ENCODE measurements around the gene CPHXL.

Gene CPHXL

DNA sequence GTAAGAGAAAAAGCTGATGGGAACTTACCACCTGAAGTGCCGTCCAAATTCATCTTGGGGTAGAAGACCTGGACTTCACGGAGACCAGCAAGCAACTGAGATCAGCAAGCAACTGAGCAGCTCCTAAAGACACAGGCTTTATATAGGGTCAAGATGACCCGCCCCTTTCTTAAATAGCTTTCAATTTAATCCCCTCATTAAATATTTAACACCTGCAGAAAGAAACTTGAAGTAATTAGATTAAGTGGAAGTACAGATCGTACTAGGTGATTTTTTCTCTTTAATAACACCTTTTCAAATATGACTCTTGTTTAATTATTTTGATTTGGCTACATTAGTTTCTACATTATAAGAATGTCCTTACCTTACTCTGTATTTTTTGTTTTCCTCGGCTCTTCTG is at the start of gene CPHXL:
TSS of gene CPHXL (minus strand) at position 101 of the 400 bp plus-strand sequence. CDS start at position 53, 48 bp downstream.
- DNase-seq, result no peak

- no peak for DNase-seq
Measured at GRCh38 chr16:75774197-75774596, 47.9 kb upstream of the CPHXL start.

- DNase-seq, result no peak
Measured at GRCh38 chr16:75770051-75770450, 43.8 kb upstream of the CPHXL start.

DNA sequence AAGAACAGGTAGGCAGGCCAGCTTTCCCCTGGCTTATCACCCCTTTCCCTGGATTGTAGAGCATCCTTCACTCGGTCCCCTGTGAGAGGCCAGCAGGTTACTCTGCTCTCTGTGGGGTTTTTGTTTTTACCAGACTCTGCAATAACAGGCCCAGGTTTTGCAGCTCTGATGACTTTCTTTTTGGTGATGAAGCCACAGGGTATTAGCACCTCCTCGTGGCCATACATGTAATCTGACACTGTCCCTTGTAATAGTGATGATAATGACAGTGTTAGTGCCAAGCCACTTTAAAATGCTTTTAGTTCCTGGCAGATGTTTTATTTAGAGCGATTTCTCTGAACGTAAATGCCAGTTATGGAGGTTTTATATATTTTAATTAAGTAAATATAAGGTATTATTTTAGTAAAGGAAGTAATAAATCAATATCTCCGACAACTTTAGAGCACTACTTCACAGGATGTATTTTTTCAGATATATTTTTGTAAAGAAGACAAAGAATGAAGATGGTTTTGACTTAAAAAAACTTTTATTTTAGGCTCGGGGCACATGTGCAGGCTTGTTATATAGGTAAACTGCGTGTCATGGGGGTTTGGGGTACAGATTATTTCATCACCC is 38.0 kb upstream of the CPHXL start:
- DNase-seq, result peak; percentile 75

DNA sequence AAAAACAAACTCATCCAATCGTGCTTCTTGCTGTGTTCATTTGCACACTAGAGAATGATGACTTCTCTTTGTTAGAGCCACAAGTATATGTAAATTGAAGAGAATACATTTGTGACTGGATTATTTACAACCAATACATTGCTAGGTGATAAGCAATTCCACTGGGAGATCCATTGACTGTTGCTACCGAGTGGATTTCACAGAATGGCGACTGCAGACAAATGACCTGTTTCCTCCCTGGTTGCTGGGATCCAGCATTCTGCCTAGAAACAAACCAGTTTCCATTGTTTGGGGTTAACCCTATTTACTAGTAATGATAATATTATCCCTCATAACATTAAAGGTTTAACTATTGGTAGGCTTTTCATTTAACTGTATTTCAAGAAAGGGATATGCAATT is 36.9 kb upstream of the CPHXL start:
- no peak for DNase-seq

- DNase-seq, result no peak
Measured at GRCh38 chr16:75762746-75763145, 36.5 kb upstream of the CPHXL start.

GRCh38 chr16:75761108-75761507 is 34.8 kb upstream of the CPHXL start:
- no peak for DNase-seq

DNA sequence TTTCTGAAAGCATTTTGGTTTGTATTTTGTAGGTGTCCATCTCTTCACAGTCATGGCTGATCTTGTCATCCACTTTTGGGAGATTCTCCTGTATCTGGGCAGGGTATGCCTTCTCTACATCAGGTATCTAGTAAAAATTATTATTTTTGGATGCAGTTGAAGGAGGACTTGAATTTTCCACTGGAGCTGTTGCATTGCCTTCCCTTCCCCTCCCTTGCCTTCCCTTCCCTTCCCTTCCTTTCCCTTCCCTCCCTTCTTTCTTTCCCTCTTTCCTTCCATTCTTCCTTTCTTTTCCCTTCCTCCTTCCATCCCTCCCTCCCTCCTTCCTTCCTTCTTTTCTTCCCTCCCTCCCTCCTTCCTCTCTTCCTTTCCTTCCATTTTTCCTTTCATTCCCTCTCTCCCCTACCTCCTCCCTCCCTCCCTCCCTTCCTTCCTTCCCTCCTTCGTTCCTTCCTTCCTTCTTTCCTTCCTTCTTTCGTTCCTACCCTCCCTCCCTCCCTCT is 33.8 kb upstream of the CPHXL start:
- no peak for DNase-seq

DNA sequence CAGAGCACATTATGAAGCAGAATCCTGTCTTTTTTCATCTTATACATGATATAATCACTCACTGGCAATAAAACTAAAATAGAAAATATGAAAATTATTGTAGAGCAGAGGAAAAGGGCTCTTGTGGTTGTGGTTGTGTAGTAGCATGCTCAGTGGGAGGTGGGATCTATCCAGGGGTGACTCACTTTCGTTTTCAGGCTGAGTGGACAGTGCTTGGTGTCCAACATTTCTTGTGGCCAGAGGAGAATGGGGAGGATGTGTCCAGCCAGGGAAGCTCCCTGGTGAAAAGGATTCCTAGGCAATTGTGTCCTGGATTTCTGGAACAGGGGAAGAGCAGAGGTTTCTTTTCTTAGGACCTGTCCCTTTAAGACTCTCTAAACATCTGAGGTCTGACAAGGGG is 31.9 kb upstream of the CPHXL start:
- peak; percentile 9 for DNase-seq

DNA sequence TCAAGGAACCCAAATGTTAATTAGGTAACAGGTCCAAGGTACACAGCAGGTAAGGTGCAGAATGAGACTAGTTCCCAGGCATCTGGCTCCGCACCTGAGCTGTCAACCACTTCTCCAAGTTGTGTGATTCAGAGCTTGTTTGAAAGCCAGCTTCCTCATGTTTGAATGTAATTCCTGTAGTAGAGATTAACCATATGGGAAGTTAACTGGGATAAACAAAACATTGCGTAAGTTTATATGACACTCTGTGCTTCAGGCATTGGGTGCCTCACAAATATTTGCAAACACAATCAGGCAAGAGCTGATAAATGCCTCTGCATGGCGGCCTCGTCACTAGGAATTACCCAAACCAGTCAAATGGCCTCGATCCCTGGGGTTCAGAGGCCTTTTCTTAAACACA is 27.9 kb upstream of the CPHXL start:
- no peak for DNase-seq

DNA sequence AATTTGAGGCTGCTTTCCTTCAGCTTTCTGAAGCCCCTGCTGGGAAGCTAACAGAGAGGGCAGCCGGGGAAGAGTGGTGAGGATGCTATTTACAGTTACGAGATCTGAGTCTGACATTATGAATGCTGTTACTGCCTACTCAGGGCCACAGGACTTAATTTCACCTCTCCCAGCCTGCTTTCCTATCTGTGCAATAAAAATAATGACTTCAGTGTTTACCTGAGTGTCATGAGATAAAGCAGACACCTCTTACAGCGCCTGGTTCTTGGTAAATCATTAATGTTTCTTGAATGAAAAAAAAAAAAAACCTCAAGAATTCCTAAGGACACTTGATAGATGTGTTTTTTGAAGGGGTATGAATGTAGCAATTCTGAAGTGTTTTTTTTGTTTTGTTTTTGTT is 24.2 kb upstream of the CPHXL start:
- no peak for DNase-seq

- DNase-seq, result no peak
Measured at GRCh38 chr16:75746359-75746758, 20.1 kb upstream of the CPHXL start.

- DNase-seq, result no peak
Measured at GRCh38 chr16:75745823-75746222, 19.5 kb upstream of the CPHXL start.

DNA sequence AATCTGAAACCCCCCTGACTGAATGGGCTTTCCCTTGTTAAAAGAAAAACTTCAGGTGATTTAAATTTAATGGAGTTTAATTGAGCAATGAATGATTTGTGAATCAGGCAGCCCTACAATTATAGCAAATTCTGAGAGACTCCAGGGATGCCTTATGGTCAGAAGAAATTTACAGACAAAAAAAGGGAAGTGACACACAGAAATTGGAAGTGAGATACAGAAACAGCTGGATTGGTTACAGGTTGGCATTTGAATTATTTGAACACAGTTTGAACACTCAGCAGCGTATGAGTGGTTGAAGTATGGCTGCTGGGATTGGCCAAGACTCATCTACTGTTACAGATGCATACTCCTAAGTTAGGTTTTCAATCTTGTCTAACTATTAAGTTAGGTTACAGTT is 19.0 kb upstream of the CPHXL start:
- DNase-seq, result no peak

GRCh38 chr16:75742424-75743047 is 16.2 kb upstream of the CPHXL start:
- DNase-seq, result no peak

GRCh38 chr16:75733305-75734211 is 7.3 kb upstream of the CPHXL start:
- no peak for DNase-seq

DNA sequence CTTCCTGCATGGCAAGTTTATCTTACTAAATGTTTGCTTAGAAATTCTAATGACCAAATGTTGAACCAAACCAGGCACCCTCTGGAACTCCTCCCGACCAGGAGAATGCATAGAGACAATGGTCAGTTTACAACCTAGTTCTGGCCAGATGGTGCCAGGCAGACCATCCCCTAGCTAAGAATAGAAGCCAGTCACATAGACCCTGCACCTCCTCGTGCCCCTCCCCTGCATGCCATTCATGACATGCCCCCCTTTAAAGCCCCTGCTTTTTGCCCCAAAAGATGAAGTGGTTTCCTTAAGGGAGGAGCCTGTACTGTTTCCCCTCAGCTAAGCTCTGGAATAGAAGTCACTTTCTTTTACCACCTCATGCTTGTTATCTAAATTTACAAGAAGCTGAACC is 6.6 kb upstream of the CPHXL start:
- DNase-seq, result no peak

DNA sequence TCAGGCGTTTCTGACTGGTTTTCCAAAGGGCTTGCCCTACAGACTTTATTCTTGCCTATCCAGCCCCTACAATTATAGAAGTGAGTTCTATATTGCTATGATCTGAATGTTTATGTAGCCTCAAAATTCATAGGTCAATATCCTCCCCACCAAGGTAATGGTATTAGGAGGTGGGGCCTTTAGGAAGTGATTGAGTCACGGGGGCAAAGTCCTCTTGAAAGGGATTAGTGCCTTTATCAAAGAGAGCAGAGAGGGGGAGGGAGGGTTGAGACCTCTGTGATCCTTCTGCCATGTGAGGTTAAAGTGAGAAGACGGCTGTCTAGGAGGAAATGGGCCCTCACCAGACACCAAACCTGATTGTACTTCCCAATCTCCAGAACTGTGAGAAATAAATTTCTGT is 931 bp upstream of the CPHXL start:
- DNase-seq, result no peak

- DNase-seq, result no peak
Measured at GRCh38 chr16:75718452-75718851, 7.8 kb downstream of the CPHXL start.

GRCh38 chr16:75714661-75715060 is 11.6 kb downstream of the CPHXL start:
- no peak for DNase-seq

- DNase-seq, result no peak
Measured at GRCh38 chr16:75710344-75710743, 15.9 kb downstream of the CPHXL start.

- no peak for DNase-seq
Measured at GRCh38 chr16:75703306-75703705, 23.0 kb downstream of the CPHXL start.

DNA sequence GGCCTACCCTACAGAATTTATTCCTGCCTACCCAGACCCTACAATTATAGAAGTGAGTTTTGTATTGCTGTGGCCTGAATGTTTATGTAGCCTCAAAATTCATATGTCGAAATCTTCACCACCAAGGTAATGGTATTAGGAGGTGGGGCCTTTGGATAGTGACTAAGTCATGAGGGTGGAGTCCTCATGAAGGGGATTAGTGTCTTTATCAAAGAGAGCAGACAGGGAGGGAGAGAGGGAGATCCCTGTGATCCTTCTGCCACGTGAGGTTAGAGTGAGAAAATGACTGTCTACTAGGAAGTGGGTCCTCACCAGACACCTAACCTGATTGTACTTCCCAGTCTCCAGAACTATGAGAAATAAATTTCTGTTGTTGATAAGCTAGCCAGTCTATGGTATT is 24.0 kb downstream of the CPHXL start:
- no peak for DNase-seq

GRCh38 chr16:75701361-75701760 is 24.9 kb downstream of the CPHXL start, which contains the start of gene DUXB:
Gene DUXB (minus strand): TSS chr16:75701461. CDS start chr16:75701418, 43 bp downstream.
- DNase-seq, result no peak
